Measurements from ENCODE around the gene CNKSR2.

GRCh38 chrX:21408307-21408706, 34.1 kb downstream of the CNKSR2 start:
- TF ChIP-seq CTCF (conservative IDR thresholded peaks at IDR 0.05 in 1 of 2, IDR thresholded peaks at IDR 0.05 in 1 of 2; ENCODE audit: extremely low read depth in 1 of 2, insufficient read depth in 1 of 2, low read depth in 1 of 2, low read length in 2 of 2) (no peak), EZH2 (IDR thresholded peaks at IDR 0.05; ENCODE audit: borderline replicate concordance, low read length) (no peak)

Data from mammary epithelial cell (primary cell).